ENCODE data around the gene ADAM11.
"Not testable (repeated sequence)": the region's sequence is repeated elsewhere in the genome, so short reads cannot be mapped to it uniquely, and the experiment has no call there.

DNA sequence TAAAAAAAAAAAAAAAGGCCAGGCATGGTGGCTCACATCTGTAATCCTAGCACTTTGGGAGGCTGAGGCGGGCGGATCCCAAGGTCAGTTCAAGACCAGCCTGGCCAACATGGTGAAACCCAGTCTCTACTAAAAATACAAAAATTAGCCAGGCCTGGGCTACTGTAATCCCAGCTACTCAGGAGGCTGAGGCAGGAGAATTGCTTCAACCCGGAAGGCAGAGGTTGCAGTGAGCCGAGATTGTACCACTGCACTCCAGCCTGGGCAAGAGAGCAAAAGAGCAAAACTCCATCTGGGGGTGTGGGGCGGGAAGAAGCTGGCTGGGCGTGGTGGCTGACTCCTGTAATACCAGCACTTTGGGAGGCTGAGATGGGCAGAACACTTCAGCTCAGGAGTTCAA lies 59.7 kb downstream of the ADAM11 start:
- TF ChIP-seq EZH2 (IDR thresholded peaks at IDR 0.05; ENCODE audit: insufficient read depth, poor library complexity, severe bottlenecking); EZH2phosphoT487 (IDR thresholded peaks at IDR 0.05; ENCODE audit: insufficient read depth, low read depth): not testable (repeated sequence)

Measured in GM23248 (cell line).